AG10803 (cell line): ENCODE measurements around the gene TRPM3.

Source experiments
- DNase-seq: peaks from one replicate; pipeline ENCODE4 v3.0.0; 2010; ENCODE audit warnings: low read depth
- H3K4me3 ChIP-seq: 2 replicates; pipeline ENCODE4 v1.5.1; 2011; ENCODE audit warnings: mild to moderate bottlenecking, low read length, control low read depth
- CTCF ChIP-seq: conservative IDR thresholded peaks from 2 replicates; pipeline ENCODE4 v1.5.1; 2011; ENCODE audit warnings: mild to moderate bottlenecking, low read length, control low read depth, inconsistent platforms

The TRPM3 gene

DNA sequence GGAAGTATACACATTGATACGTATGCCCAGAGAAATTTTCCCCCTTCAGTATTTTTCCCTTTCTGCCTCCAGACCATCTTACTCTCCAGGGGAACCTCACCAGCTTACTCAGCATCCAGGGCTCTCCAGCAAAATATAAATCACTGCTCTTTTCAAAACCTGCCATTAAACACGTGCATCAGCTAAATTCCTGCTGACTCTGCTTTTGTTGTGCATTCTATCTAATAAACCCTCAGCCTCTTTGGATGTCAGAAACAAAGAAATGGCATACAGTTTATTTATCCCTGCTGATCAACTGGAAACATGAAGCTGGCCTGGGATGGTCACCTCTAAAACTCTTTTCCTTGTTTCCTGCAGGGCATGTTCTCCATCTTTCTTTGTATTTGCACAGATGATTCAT is 126.8 kb downstream of the TRPM3 start:
- DNase-seq, result no peak
- TF ChIP-seq CTCF, result no peak
- no peak overlapping the region for H3K4me3 ChIP-seq

GRCh38 chr9:70988551-70988950 is 132.9 kb downstream of the TRPM3 start:
- no peak overlapping the region for H3K4me3 ChIP-seq

GRCh38 chr9:70987986-70988385 is 133.4 kb downstream of the TRPM3 start:
- TF ChIP-seq CTCF, result no peak
- peak; percentile 96 for DNase-seq
- no peak overlapping the region for H3K4me3 ChIP-seq

More at GRCh38 chr9:70988551-70988950, 132.9 kb downstream of the TRPM3 start:
- no peak for TF ChIP-seq CTCF
- DNase-seq, result peak; percentile 70

- no peak overlapping the region for H3K4me3 ChIP-seq
- TF ChIP-seq CTCF, result no peak
- no peak for DNase-seq
Measured at GRCh38 chr9:70986984-70987383, 134.4 kb downstream of the TRPM3 start.

DNA sequence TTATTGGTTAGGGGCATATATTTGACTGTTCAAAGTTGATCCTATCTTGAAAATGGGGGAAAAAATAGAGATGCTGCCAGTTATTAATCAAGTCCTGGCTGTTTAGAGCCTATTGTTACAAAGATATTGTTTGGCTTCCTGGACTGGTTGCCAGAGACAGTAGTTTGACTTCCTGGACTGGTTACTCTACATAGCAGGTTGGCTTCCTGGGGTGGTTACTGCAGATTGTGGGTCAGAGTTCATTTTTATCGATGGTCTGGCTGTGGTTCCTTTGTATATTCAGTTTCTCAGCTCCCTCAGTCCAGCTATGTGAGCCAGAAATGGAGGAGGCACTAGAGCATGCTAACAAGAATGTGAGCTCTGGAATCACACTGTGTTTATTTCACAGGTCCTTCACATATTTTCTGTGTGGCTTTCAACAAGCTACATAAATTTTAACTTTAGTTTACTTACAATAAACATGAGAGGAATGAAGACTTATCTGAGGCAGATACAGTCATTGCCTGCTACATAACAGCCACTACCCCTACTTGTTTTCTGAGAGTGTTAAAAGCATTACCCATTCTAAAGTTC is 137.6 kb downstream of the TRPM3 start:
- no peak for TF ChIP-seq CTCF
- H3K4me3 ChIP-seq, result no peak overlapping the region
- peak; percentile 88 for DNase-seq

GRCh38 chr9:70981312-70981711 is 140.1 kb downstream of the TRPM3 start:
- no peak for TF ChIP-seq CTCF
- no peak overlapping the region for H3K4me3 ChIP-seq
- no peak for DNase-seq

DNA sequence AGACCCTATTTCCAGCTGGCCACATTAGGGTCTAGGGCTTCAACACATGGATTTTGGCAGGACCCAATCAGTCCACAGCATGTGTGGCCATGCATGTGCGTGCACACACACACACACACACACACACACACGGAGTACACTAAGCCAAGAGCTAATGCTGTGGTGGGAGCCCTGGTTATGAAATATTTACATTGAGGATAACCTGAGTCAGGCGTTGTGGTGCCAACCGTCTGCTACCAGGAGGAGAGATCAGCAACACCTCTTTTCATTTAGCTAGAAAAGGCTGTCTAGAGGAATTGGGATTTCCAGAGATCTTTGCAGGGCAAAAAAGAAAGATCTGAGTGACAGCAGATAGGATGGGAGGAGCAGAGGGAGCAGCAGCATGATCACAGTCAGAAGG is 141.5 kb downstream of the TRPM3 start:
- DNase-seq, result peak; percentile 60
- no peak for TF ChIP-seq CTCF
- H3K4me3 ChIP-seq, result no peak overlapping the region
